ENCODE measurements around the gene BBOF1.

BBOF1 gene

DNA sequence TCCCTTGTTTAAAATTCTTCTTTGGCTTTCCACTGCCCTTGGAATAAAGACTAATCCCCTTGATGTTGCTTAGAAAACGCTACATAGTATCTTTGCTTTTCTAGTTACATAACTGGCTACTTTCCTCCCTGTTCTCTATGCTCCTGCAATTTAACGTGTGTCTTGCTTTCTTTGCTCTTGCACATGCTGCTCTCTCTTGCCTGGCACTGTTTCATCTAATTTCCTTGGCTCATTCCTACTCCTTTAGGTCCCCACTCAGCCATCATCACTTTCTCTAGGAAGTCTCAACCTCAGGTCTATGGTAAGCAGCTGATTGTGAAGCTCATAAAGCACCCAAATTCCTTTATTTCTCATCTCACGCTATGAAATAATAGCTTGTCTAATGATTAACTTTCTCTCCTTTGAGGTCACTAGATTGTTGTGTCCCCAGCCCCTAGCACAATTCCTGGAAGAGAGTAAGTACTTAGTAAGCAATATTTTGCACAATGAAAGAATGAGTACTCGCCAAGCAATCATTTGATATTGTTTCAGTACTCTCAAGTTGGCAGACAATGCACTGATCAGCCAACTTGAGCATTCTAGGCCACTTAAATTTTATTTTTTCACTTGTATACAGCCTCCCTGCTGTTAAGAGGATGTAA is 61.8 kb downstream of the BBOF1 start:
- H3K27ac ChIP-seq, result no peak overlapping the region
- no peaks in the 10 kb centered on the region for H3K9me3 ChIP-seq (ENCODE audit: control insufficient read depth, low read length)
- H3K4me1 ChIP-seq, result peaks cover 2% of the 10 kb centered on the region
- H3K4me3 ChIP-seq (ENCODE audit: low read depth, low read length), result no peak overlapping the region
- no peak for TF ChIP-seq CTCF (IDR thresholded peaks at IDR 0.05)
- no peak overlapping the region for H3K9ac ChIP-seq
- H3K4me2 ChIP-seq (ENCODE audit: low read length), result no peak overlapping the region
- no peaks in the 10 kb centered on the region for H3K36me3 ChIP-seq (ENCODE audit: control insufficient read depth, insufficient read depth, low read length)
- H3K79me2 ChIP-seq, result peaks cover 3% of the 10 kb centered on the region
- no peak overlapping the region for H2AFZ ChIP-seq
- no peaks in the 10 kb centered on the region for H3K27me3 ChIP-seq (ENCODE audit: control insufficient read depth, insufficient read depth, low read length)

GRCh38 chr14:74081491-74081890 is 62.3 kb downstream of the BBOF1 start:
- no peak overlapping the region for H3K27ac ChIP-seq
- H3K4me1 ChIP-seq, result peaks cover 3% of the 10 kb centered on the region
- H2AFZ ChIP-seq, result no peak overlapping the region
- no peaks in the 10 kb centered on the region for H3K9me3 ChIP-seq (ENCODE audit: control insufficient read depth, low read length)
- H3K4me3 ChIP-seq (ENCODE audit: low read depth, low read length), result no peak overlapping the region
- H3K4me2 ChIP-seq (ENCODE audit: low read length), result no peak overlapping the region
- no peaks in the 10 kb centered on the region for H3K27me3 ChIP-seq (ENCODE audit: control insufficient read depth, insufficient read depth, low read length)
- no peaks in the 10 kb centered on the region for H3K36me3 ChIP-seq (ENCODE audit: control insufficient read depth, insufficient read depth, low read length)
- H3K9ac ChIP-seq, result no peak overlapping the region
- no peak for TF ChIP-seq CTCF (IDR thresholded peaks at IDR 0.05)
- H3K79me2 ChIP-seq, result peaks cover 3% of the 10 kb centered on the region

DNA sequence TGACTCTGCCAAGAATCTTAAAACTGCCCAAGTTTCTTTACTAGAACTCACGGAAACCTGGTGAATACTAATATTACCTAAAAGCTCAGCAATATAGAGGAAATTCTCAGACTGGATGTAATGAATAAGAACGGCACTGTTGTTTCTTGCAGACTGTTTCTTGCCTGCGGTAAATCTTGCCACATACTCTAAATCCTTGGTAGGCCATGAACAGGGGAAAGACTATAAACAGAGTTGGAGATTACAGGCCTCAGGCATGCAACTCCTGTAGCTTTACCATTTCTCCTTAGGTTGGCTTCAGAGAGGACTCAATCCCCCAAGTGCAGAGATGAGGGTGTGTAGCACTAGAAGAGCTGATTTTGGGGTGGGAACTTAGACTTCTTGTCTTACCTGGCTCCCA is 64.0 kb downstream of the BBOF1 start:
- Histone ChIP-seq H3K36me3 (ENCODE audit: control insufficient read depth, insufficient read depth, low read length) (no peaks in the 10 kb centered on the region), H3K27ac (no peak overlapping the region), H3K9me3 (ENCODE audit: control insufficient read depth, low read length) (no peaks in the 10 kb centered on the region), H3K4me2 (ENCODE audit: low read length) (peak overlapping the region; percentile 96), H2AFZ (no peak overlapping the region), H3K4me1 (peaks cover 3% of the 10 kb centered on the region), H3K27me3 (ENCODE audit: control insufficient read depth, insufficient read depth, low read length) (no peaks in the 10 kb centered on the region), H3K79me2 (peaks cover 3% of the 10 kb centered on the region), H3K9ac (no peak overlapping the region), H3K4me3 (ENCODE audit: low read depth, low read length) (peak overlapping the region; percentile 97)
- TF ChIP-seq CTCF (IDR thresholded peaks at IDR 0.05), result no peak

DNA sequence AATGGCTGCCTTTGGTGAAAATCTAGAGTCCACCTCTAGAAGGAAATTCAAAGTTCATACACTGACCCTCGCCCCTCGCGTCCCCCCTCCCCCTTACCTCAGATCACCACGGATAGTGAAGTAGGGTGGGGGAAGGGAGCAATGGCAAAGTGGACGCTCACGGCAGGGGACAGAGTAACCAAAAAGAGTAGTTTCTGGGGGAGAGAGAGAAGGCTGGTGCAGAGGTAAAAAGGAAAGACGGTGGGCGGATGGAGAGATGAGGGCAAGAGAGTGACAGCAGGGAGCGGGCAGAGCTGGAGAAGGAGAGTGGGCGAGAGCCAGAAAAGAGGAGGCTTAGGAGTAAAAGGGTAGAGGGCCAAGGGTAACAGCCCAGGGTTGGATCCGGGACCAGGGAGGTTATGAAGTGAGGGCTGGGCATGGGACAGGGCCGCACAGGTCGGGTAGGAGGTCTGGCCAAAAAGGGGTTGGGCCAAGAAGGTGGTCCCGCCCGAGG is 64.7 kb downstream of the BBOF1 start:
- Histone ChIP-seq H3K4me2 (ENCODE audit: low read length) (peak overlapping the region; percentile 96), H3K27ac (peak overlapping the region; percentile 60)
- TF ChIP-seq CTCF (IDR thresholded peaks at IDR 0.05), result no peak

More for the DNA sequence above, 64.7 kb downstream of the BBOF1 start:
- H3K79me2 ChIP-seq, result peaks cover 3% of the 10 kb centered on the region
- peak overlapping the region; percentile 51 for H3K9ac ChIP-seq
- no peaks in the 10 kb centered on the region for H3K27me3 ChIP-seq (ENCODE audit: control insufficient read depth, insufficient read depth, low read length)
- H3K4me3 ChIP-seq (ENCODE audit: low read depth, low read length), result peak overlapping the region; percentile 97
- H2AFZ ChIP-seq, result peak overlapping the region; percentile 89
- no peaks in the 10 kb centered on the region for H3K9me3 ChIP-seq (ENCODE audit: control insufficient read depth, low read length)
- no peaks in the 10 kb centered on the region for H3K36me3 ChIP-seq (ENCODE audit: control insufficient read depth, insufficient read depth, low read length)
- H3K4me1 ChIP-seq, result peaks cover 3% of the 10 kb centered on the region

All from parathyroid adenoma (tissue), 2 donors.